Stomach (tissue), 9 donors: ENCODE results near the gene ZNF506. TPM values are rescaled to one million over a fixed set of nuclear protein-coding genes. Genes with fewer than 3 reads are reported as not detected.

ENCODE experiments used
- DNase-seq, 2 donors: peaks; one replicate each; pipeline versions ENCODE4 v3.0.0 to v3.0.0-alpha.2; 2013 to 2019
- H3K27ac ChIP-seq, 5 donors: fragments of 200-600 bp in 4 of 5; sonication (generic) in 4 of 5; one replicate each; pipeline ENCODE4 v1.5.1; 2013 to 2019; ENCODE audit warnings: mild to moderate bottlenecking in 1 of 5, moderate library complexity in 1 of 5
- H3K27me3 ChIP-seq, 3 donors: fragments of 200-600 bp; sonication (generic); one replicate each; pipeline ENCODE4 v1.5.1; 2017 to 2019; ENCODE audit warnings: mixed run types in 1 of 3
- H3K36me3 ChIP-seq, 4 donors: fragments of 200-600 bp; sonication (generic); 1 replicate in 3 of 4; 2 replicates in 1 of 4; pipeline ENCODE4 v1.5.1; 2016 to 2019
- H3K4me1 ChIP-seq, 4 donors: fragments of 200-600 bp; sonication (generic); one replicate each; pipeline ENCODE4 v1.5.1; 2016 to 2019
- H3K4me3 ChIP-seq, 4 donors: fragments of 200-600 bp; sonication (generic) in 3 of 4; one replicate each; pipeline ENCODE4 v1.5.1; 2016 to 2019; ENCODE audit warnings: mild to moderate bottlenecking in 1 of 4
- H3K9me3 ChIP-seq, 4 donors: fragments of 200-600 bp; sonication (generic); one replicate each; pipeline ENCODE4 v1.5.1; 2016 to 2019
- CTCF ChIP-seq, 7 experiments: fragments of 450-650 bp in 4 of 7; fragments of 200-600 bp in 3 of 7; sonication (generic) in 3 of 7; IDR thresholded peaks; one replicate each; pipeline ENCODE4 v1.5.1; 2016 to 2019; ENCODE audit warnings: antibody characterized with exemption in 7 of 7, control low read depth in 2 of 7, mild to moderate bottlenecking in 1 of 7
- EP300 ChIP-seq: sonication (generic); formaldehyde crosslinking; IDR thresholded peaks from one replicate; pipeline ENCODE4 v1.6.1; 2017; ENCODE audit warnings: antibody characterized with exemption
- POLR2A ChIP-seq, 4 donors: fragments of 450-650 bp; IDR thresholded peaks; one replicate each; pipeline ENCODE4 v1.6.1; 2016; ENCODE audit warnings: antibody characterized with exemption in 4 of 4, control low read depth in 2 of 4, mild to moderate bottlenecking in 1 of 4, moderate library complexity in 1 of 4
- POLR2AphosphoS5 ChIP-seq, 3 donors: sonication (generic); formaldehyde crosslinking; IDR thresholded peaks; one replicate each; pipeline ENCODE4 v1.6.1; 2016; ENCODE audit warnings: antibody characterized with exemption in 3 of 3
- WGBS, 5 donors: extraction: QIAGEN DNeasy Blood & Tissue Kit in 3 of 5; methylation state at CpG; one replicate each; pipeline versions ENCODE4 v1.1.5 to v1.1.7; 2013 to 2018; 5-methylcytosine and 5-hydroxymethylcytosine counted together
- intact Hi-C: fragments of 100-400 bp; cut with DNase I; formaldehyde crosslinking; loops from one replicate; pipeline ENCODE4 v1.15.1; 2023; ENCODE audit warnings: low total_unique reads
- polyA plus RNA-seq, 3 donors: library from polyadenylated mRNA; stranded (reverse); fragments of 200-250 nt; gene quantifications; one replicate each; pipeline ENCODE4 v1.2.3, GENCODE V29; 2013
- total RNA-seq, 5 donors: library from RNA; depleted of rRNA; stranded (reverse); fragments of >200 nt; gene quantifications; one replicate each; pipeline versions ENCODE4 v1.1.0 to v1.2.3, GENCODE V29; 2014 to 2016
- donor health status: healthy with polysubstance abuse.
- donor health status: Bipolar disorder and iron deficiency.
- donor health status: healthy.

ZNF506 gene
- total and polyA plus RNA-seq, 8 donors, result 3.4 to 93.7 (median 25.1) TPM

GRCh38 chr19:19749908-19750841, 71.4 kb downstream of the ZNF506 start:
- Histone ChIP-seq H3K4me1 (no peaks in the 10 kb centered on the region), H3K27me3 (peaks cover 0 to 12% (median 0%) of the 10 kb centered on the region in 3 donors), H3K9me3 (peaks cover 0 to 18% (median 0%) of the 10 kb centered on the region in 4 donors), H3K27ac (no peak overlapping the region), H3K36me3 (no peaks in the 10 kb centered on the region), H3K4me3 (no peak overlapping the region)
- peak in 1 of 2 donors; percentile 10 for DNase-seq
- 79 to 84% (median 80%) methylated on average over 5 to 17 of the region's 17 CpGs for WGBS, 5 donors
- intact Hi-C loops, result no loop called here
- no peak for TF ChIP-seq EP300
- no peak for TF ChIP-seq CTCF (IDR thresholded peaks at IDR 0.05)
- no peak for TF ChIP-seq POLR2AphosphoS5 (IDR thresholded peaks at IDR 0.05)
- no peak for TF ChIP-seq POLR2A (IDR thresholded peaks at IDR 0.05)

GRCh38 chr19:19749117-19749907, 72.2 kb downstream of the ZNF506 start:
- Histone ChIP-seq H3K27me3 (peaks cover 0 to 12% (median 0%) of the 10 kb centered on the region in 3 donors), H3K36me3 (no peaks in the 10 kb centered on the region), H3K27ac (no peak overlapping the region), H3K4me1 (no peaks in the 10 kb centered on the region), H3K4me3 (no peak overlapping the region), H3K9me3 (peaks cover 0 to 18% (median 0%) of the 10 kb centered on the region in 4 donors)
- intact Hi-C loops, result no loop called here
- TF ChIP-seq CTCF (IDR thresholded peaks at IDR 0.05) (no peak), POLR2A (IDR thresholded peaks at IDR 0.05) (no peak), POLR2AphosphoS5 (IDR thresholded peaks at IDR 0.05) (no peak), EP300 (no peak)
- 81 to 92% (median 83%) methylated on average over 3 to 13 of the region's 13 CpGs for WGBS, 5 donors
- DNase-seq, result peak in 1 of 2 donors; percentile 17

- H3K27ac ChIP-seq, result no peak overlapping the region
- H3K36me3 ChIP-seq, result no peaks in the 10 kb centered on the region
- H3K4me1 ChIP-seq, result no peaks in the 10 kb centered on the region
- TF ChIP-seq POLR2A (IDR thresholded peaks at IDR 0.05), result no peak
- TF ChIP-seq POLR2AphosphoS5 (IDR thresholded peaks at IDR 0.05), result no peak
- TF ChIP-seq EP300, result no peak
- TF ChIP-seq CTCF (IDR thresholded peaks at IDR 0.05), result no peak
- peak in 1 of 2 donors; percentile 10 for DNase-seq
- peaks cover 0 to 12% (median 0%) of the 10 kb centered on the region in 3 donors for H3K27me3 ChIP-seq
- H3K9me3 ChIP-seq, result peaks cover 0 to 22% (median 0%) of the 10 kb centered on the region in 4 donors
- no peak overlapping the region for H3K4me3 ChIP-seq
- intact Hi-C loops, result no loop called here
- WGBS, 5 donors, result 78 to 85% (median 81%) methylated on average over 9 of the region's 9 CpGs
These were observed 73.2 kb downstream of the ZNF506 start for GRCh38 chr19:19748249-19748938.
